ENCODE data around the gene VCX3B. TPM values are rescaled to one million over a fixed set of nuclear protein-coding genes. Genes with fewer than 3 reads are reported as not detected.

The VCX3B gene
- total and polyA plus RNA-seq, 2 donors (not counting 3 experiments of a cell fraction or from before 2014, with no cell fraction given) = not detected

GRCh38 chrX:8424912-8425311 is 39.7 kb upstream of the VCX3B start:
- Histone ChIP-seq H3K4me3 (replicated peaks in 1 of 3; ENCODE audit: insufficient read depth in 1 of 3, low read depth in 1 of 3, low read length in 3 of 3) (no peak overlapping the region), H3K9me3 (replicated peaks; ENCODE audit: control insufficient read depth, insufficient read depth, low read length) (no peaks in the 10 kb centered on the region), H3K27ac (ENCODE audit: insufficient read depth, low read depth, low read length) (no peak overlapping the region), H3K4me2 (ENCODE audit: insufficient read depth, low read length) (no peak overlapping the region), H2AFZ (ENCODE audit: low read depth, low read length) (no peak overlapping the region), H3K79me2 (ENCODE audit: control insufficient read depth, insufficient read depth, low read length) (no peaks in the 10 kb centered on the region), H3K36me3 (ENCODE audit: control insufficient read depth in 2 of 2, extremely low read depth in 1 of 2, insufficient read depth in 2 of 2, low read length in 2 of 2) (no peaks in the 10 kb centered on the region), H3K27me3 (ENCODE audit: control insufficient read depth in 2 of 2, insufficient read depth in 2 of 2, low read length in 2 of 2) (no peaks in the 10 kb centered on the region), H3K9me1 (replicated peaks; ENCODE audit: control insufficient read depth, extremely low read depth, insufficient read depth, low read length) (no peaks in the 10 kb centered on the region), H3K4me1 (ENCODE audit: control insufficient read depth, extremely low read depth, insufficient read depth, low read length) (no peaks in the 10 kb centered on the region), H4K20me1 (replicated peaks; ENCODE audit: control insufficient read depth, extremely low read depth, insufficient read depth, low read length) (no peaks in the 10 kb centered on the region), H3K9ac (replicated peaks; ENCODE audit: extremely low read depth, insufficient read depth, low read length) (no peak overlapping the region)
- CTCF ChIA-PET = no interaction called here
- DNase-seq (ENCODE audit: low read depth, low spot score) (no peak), FAIRE-seq (no peak)
- intact Hi-C loops (cut with micrococcal nuclease) (no loop called here), dilution Hi-C loops (cut with MboI; ENCODE audit: extremely low pct_ligation_motif_present, low sequenced_read_pairs) (no loop called here)
- POLR2A ChIA-PET = no interaction called here
- no TSS peak for BruUV-seq (replicated peaks)
- no peak for TF ChIP-seq CTCF (IDR thresholded peaks at IDR 0.05; ENCODE audit: extremely low read depth in 1 of 2, insufficient read depth in 1 of 2, low read depth in 1 of 2, low read length in 2 of 2)
- TF ChIP-seq FOS (IDR thresholded peaks at IDR 0.05; ENCODE audit: borderline replicate concordance, insufficient read depth, low read length) = no peak
- no peak for TF ChIP-seq JUN (IDR thresholded peaks at IDR 0.05; ENCODE audit: borderline replicate concordance, insufficient read depth, insufficient read length, low read depth)
- TF ChIP-seq MYC (IDR thresholded peaks at IDR 0.05; ENCODE audit: low read depth, low read length) = no peak
- no peak for TF ChIP-seq GATA2 (IDR thresholded peaks at IDR 0.05; ENCODE audit: insufficient read depth, insufficient read length, low read depth, low read length)
- TF ChIP-seq POLR2A (IDR thresholded peaks at IDR 0.05; ENCODE audit: low read depth, low read length) = no peak
- TF ChIP-seq MAX (IDR thresholded peaks at IDR 0.05; ENCODE audit: insufficient read depth, insufficient read length) = no peak
- TF ChIP-seq POLR2AphosphoS5 (IDR thresholded peaks at IDR 0.05; ENCODE audit: insufficient read depth, low read depth, low read length) = no peak
- TF ChIP-seq EZH2 (IDR thresholded peaks at IDR 0.05; ENCODE audit: borderline replicate concordance, low read depth, low read length, severe bottlenecking) = no peak
